Tongue (tissue), 2 donors: Measurements from ENCODE around the gene FOXP4. TPM values are rescaled to one million over a fixed set of nuclear protein-coding genes. Genes with fewer than 3 reads are reported as not detected.
"Not testable (repeated sequence)": the region's sequence is repeated elsewhere in the genome, so short reads cannot be mapped to it uniquely, and the experiment has no call there.

ENCODE experiments used
- DNase-seq: peaks from one replicate; pipeline ENCODE4 v3.0.0-alpha.2; 2015
- total RNA-seq: library from RNA; depleted of rRNA; stranded (reverse); fragments of >200 nt; gene quantifications from one replicate; pipeline ENCODE4 v1.2.3, GENCODE V29; 2014

The FOXP4 gene
- total RNA-seq, 1 donor from 2014 or later = 4.1 TPM

GRCh38 chr6:41600499-41601247 lies 54.5 kb downstream of the FOXP4 start:
- DNase-seq = no peak

GRCh38 chr6:41601248-41601549 lies 55.0 kb downstream of the FOXP4 start:
- DNase-seq = no peak

- DNase-seq = no peak
These were observed 56.2 kb downstream of the FOXP4 start for GRCh38 chr6:41602422-41602743.

- DNase-seq = peak; percentile 96
These were observed 56.9 kb downstream of the FOXP4 start for GRCh38 chr6:41602864-41603608.

GRCh38 chr6:41604006-41604405 lies 57.8 kb downstream of the FOXP4 start:
- no peak for DNase-seq

- DNase-seq = no peak
These were observed 59.5 kb downstream of the FOXP4 start for GRCh38 chr6:41605649-41606048.

GRCh38 chr6:41607036-41607435 lies 60.9 kb downstream of the FOXP4 start:
- no peak for DNase-seq

GRCh38 chr6:41607736-41608135 lies 61.6 kb downstream of the FOXP4 start:
- no peak for DNase-seq

- no peak for DNase-seq
These were observed 62.4 kb downstream of the FOXP4 start for GRCh38 chr6:41608443-41609151.

- DNase-seq = no peak
These were observed 68.5 kb downstream of the FOXP4 start for GRCh38 chr6:41614715-41615114.

- no peak for DNase-seq
These were observed 69.1 kb downstream of the FOXP4 start for GRCh38 chr6:41615311-41615710.

GRCh38 chr6:41618598-41618997 lies 72.4 kb downstream of the FOXP4 start:
- no peak for DNase-seq

GRCh38 chr6:41619193-41619592 lies 73.0 kb downstream of the FOXP4 start:
- DNase-seq = not testable (repeated sequence)

- DNase-seq = no peak
These were observed 75.2 kb downstream of the FOXP4 start for GRCh38 chr6:41621367-41621766.

- DNase-seq = no peak
These were observed 75.6 kb downstream of the FOXP4 start for GRCh38 chr6:41621802-41622201.

GRCh38 chr6:41622206-41622988 lies 76.2 kb downstream of the FOXP4 start:
- DNase-seq = no peak

- no peak for DNase-seq
These were observed 77.1 kb downstream of the FOXP4 start for GRCh38 chr6:41623330-41623729.

GRCh38 chr6:41624621-41625380 lies 78.6 kb downstream of the FOXP4 start:
- no peak for DNase-seq

- DNase-seq = peak; percentile 91
These were observed 79.3 kb downstream of the FOXP4 start for GRCh38 chr6:41625442-41625841.

- DNase-seq = no peak
These were observed 79.8 kb downstream of the FOXP4 start for GRCh38 chr6:41626022-41626421.

GRCh38 chr6:41626917-41627316 lies 80.7 kb downstream of the FOXP4 start:
- no peak for DNase-seq

GRCh38 chr6:41629128-41629527 lies 82.9 kb downstream of the FOXP4 start:
- no peak for DNase-seq
